Skeletal muscle cell (primary cell): Measurements from ENCODE around the gene ZGPAT.
A peak's percentile ranks its signal among the peaks of the same experiment; 100 is the strongest.

Experiments used
- DNase-seq: peaks from one replicate; pipeline ENCODE4 v3.0.0-alpha.2; 2010; ENCODE audit warnings: low read depth
- H3K4me3 ChIP-seq: 2 replicates; pipeline ENCODE4 v1.5.1; 2011; ENCODE audit warnings: low read depth, mild to moderate bottlenecking, control low read depth, low read length, moderate library complexity

ZGPAT gene

GRCh38 chr20:63700199-63701050 is 7.4 kb upstream of the ZGPAT start:
- no peak for DNase-seq
- H3K4me3 ChIP-seq, result no peak overlapping the region

GRCh38 chr20:63701051-63701328 is 6.8 kb upstream of the ZGPAT start:
- DNase-seq, result no peak
- H3K4me3 ChIP-seq, result no peak overlapping the region

GRCh38 chr20:63701329-63702035 is 6.4 kb upstream of the ZGPAT start:
- H3K4me3 ChIP-seq, result no peak overlapping the region
- DNase-seq, result no peak

GRCh38 chr20:63702036-63702665 is 5.7 kb upstream of the ZGPAT start:
- no peak for DNase-seq
- no peak overlapping the region for H3K4me3 ChIP-seq

- no peak overlapping the region for H3K4me3 ChIP-seq
- DNase-seq, result no peak
Observed at GRCh38 chr20:63702751-63703470, 4.9 kb upstream of the ZGPAT start.

GRCh38 chr20:63703471-63703975 is 4.3 kb upstream of the ZGPAT start:
- DNase-seq, result no peak
- H3K4me3 ChIP-seq, result no peak overlapping the region

GRCh38 chr20:63703976-63704748 is 3.7 kb upstream of the ZGPAT start:
- no peak for DNase-seq
- no peak overlapping the region for H3K4me3 ChIP-seq

GRCh38 chr20:63704749-63705117 is 3.1 kb upstream of the ZGPAT start:
- no peak for DNase-seq

GRCh38 chr20:63705232-63706026 is 2.4 kb upstream of the ZGPAT start:
- H3K4me3 ChIP-seq, result no peak overlapping the region
- DNase-seq, result no peak

More at GRCh38 chr20:63704749-63705117, 3.1 kb upstream of the ZGPAT start:
- no peak overlapping the region for H3K4me3 ChIP-seq

- peak overlapping the region; percentile 85 for H3K4me3 ChIP-seq
- no peak for DNase-seq
Observed at GRCh38 chr20:63706027-63706695, 1.7 kb upstream of the ZGPAT start.

GRCh38 chr20:63706852-63707557 is 834 bp upstream of the ZGPAT start:
- DNase-seq, result no peak
- H3K4me3 ChIP-seq, result peak overlapping the region; percentile 85

- DNase-seq, result no peak
- H3K4me3 ChIP-seq, result peak overlapping the region; percentile 85
Observed at GRCh38 chr20:63708301-63709148, 686 bp downstream of the ZGPAT start.

- peak overlapping the region; percentile 85 for H3K4me3 ChIP-seq
- no peak for DNase-seq
Observed at GRCh38 chr20:63709149-63709527, 1.3 kb downstream of the ZGPAT start.

- no peak overlapping the region for H3K4me3 ChIP-seq
- DNase-seq, result no peak
Observed at GRCh38 chr20:63711085-63711645, 3.3 kb downstream of the ZGPAT start.

GRCh38 chr20:63712191-63712590 is 4.4 kb downstream of the ZGPAT start:
- no peak for DNase-seq
- no peak overlapping the region for H3K4me3 ChIP-seq

- DNase-seq, result no peak
- no peak overlapping the region for H3K4me3 ChIP-seq
Observed at GRCh38 chr20:63714858-63715257, 7.0 kb downstream of the ZGPAT start.
